Fibroblast of pulmonary artery (primary cell): ENCODE results near the gene GPR146.

ENCODE experiments used
- DNase-seq: peaks from one replicate; pipeline ENCODE4 v3.0.0-alpha.2; 2010; ENCODE audit warnings: low read depth
- H3K4me3 ChIP-seq: replicated peaks from 2 replicates; pipeline ENCODE4 v1.5.1; 2011; ENCODE audit warnings: low read depth, mild to moderate bottlenecking, control low read depth, low read length, moderate library complexity
- CTCF ChIP-seq: IDR thresholded peaks from 2 replicates; pipeline ENCODE4 v1.5.1; 2011; ENCODE audit warnings: mild to moderate bottlenecking, control low read depth, low read length, inconsistent platforms; ENCODE audit errors: missing control alignments

The GPR146 gene

GRCh38 chr7:1050956-1051690 is 6.8 kb downstream of the GPR146 start:
- no peak for DNase-seq
- H3K4me3 ChIP-seq, result no peak overlapping the region
- TF ChIP-seq CTCF, result no peak

DNA sequence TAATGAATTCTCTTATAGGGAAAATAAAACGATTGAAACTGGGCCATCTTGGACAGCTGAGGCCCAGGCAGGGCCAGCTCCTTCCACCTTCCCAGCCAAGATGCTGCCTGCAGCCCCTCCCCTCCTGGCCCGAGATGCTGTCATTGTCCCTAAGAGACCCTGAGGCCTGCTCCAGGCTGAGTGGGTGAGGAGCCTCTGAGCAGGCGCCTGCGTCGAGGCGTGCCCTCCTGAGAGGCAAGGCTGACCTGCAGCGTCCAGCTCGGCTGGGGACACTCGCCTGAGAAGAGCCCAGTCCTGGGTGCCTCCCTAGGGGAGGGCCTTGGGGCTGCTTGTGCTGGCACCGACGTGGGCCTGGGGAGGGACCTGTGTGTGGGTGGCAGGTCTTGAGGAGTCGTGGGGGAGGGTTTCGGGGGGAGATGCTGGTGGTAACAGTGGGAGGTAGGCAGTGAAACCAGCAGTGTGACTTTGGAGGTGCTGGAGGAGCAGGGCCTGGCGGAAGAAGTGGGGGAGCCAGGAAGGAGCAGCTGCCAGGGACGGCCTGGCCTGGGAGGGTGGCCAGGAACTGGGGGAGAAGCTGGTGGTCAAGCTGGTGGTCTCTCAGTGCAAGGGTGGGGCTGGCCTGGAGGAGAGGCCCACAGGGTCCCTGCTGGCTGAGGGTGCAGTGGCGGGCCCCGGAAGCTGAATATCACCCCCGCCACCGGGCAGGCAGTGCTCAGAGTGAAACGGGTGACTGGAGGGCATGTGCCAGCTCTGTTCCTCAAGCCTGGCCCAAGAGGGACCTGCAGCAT is 7.9 kb downstream of the GPR146 start:
- H3K4me3 ChIP-seq, result no peak overlapping the region
- no peak for TF ChIP-seq CTCF
- no peak for DNase-seq

DNA sequence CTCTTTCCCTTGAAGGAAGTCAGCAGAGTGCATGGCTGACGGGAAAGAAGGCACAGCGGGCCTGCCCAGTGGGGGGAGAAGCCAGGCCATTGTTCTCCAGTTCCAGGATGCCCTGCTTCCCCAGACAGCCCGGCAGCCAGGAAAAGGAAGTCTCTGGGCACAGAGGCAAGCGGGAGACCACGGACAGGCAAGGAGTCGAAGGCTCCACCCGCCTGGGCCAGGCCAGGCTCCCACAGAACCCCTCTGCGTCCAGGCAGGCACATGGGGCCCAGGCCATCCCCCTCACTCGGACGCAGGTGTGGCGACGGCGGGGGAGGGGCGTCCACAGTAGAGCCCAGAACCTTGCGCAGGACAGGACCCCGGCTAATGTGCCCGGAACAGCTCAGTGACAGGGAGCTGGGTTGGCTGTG is 8.7 kb downstream of the GPR146 start:
- TF ChIP-seq CTCF, result no peak
- DNase-seq, result no peak
- H3K4me3 ChIP-seq, result no peak overlapping the region

DNA sequence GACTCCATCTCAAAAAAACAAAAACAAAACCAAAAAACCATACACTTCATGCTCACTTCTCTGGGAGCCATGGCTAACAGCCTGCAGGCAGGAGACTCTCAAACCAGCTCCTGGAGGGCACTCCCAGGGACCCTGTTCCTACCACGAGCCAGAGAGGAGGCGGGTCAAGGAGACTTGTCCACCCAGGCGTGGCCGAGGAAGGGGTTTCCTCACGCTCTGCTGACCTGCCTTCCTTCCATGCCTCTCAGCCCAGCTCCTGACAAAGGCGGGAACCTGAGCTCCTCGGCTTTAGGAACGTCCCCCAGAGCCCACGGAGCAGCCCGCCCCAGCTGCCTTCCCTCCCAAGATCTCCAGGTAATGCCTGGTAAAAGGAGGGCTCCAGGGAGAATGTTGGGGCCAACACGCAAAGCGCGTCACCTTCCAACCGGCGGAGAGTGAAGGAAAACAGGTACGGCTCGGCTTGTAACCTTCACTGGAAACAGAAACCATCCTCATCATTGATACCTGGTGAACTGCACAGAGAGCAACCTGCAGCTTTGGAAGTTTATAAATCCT is 9.5 kb downstream of the GPR146 start:
- TF ChIP-seq CTCF, result no peak

DNA sequence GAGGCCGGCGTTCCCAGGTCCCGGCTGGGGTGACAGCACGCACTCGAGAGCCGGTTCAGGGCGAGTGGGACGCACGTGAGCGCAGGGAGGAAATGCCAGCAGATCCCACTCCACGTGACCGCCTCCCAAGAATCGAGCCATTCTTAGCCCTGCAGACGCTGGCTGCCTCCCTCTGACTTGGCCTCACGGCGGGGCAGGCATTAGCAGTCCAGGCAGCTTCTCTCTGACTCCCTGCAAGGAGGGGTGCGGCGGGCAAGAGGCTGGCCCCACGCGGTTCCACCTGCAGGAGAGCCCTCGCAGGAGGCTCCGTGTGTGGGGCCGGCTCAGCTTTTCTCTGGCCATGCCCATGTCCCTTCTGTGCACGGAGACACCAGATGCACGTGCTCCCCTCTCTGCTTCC is 10.1 kb downstream of the GPR146 start:
- TF ChIP-seq CTCF, result no peak
- H3K4me3 ChIP-seq, result no peak overlapping the region
- no peak for DNase-seq

More for the DNA sequence above, 9.5 kb downstream of the GPR146 start:
- H3K4me3 ChIP-seq, result no peak overlapping the region
- DNase-seq, result no peak

DNA sequence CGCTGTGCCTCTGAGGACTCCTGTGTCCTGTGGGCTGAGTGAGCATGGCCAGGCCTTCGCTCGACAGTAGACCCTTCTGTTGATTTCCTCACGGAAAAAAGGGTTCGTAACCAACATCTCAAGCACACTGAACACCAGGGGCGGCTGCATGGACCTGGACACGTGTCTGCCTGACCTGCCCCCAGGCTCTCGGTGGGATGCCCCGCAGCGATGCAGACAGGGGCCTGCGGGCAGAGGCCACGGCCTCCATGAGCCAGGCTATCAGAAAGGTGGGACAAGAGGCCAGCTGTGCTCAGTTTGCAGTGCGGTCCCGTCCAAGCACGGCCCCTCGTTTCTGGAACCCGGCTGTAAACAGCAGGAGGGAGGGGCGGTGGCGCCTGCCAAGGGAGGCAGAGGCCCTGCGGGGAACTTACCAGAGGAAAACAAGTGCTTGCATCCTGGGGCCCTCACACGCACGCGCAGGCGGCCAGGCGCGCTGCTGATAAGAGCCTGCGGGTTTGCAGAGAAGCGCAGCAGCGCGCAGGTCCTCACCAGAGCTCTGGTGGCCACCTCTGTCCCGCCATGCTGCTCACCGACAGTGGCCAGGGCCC is 10.6 kb downstream of the GPR146 start:
- no peak for TF ChIP-seq CTCF
- no peak overlapping the region for H3K4me3 ChIP-seq
- peak; percentile 56 for DNase-seq
